A549 (cell line): ENCODE measurements around the gene PTGDS. TPM values are rescaled to one million over a fixed set of nuclear protein-coding genes. Genes with fewer than 3 reads are reported as not detected.

Experiments used
- ATAC-seq, 2 experiments: fragments of 200-7000 bp in 1 of 2; fragments of >200 bp in 1 of 2; cut with Nextera tagmentation in 1 of 2; cut with Tn5 transposase in 1 of 2; 3 replicates each; pipeline versions ENCODE4 v1.8.0 to v1.9.1; 2018 to 2020; ENCODE audit warnings: mild to moderate bottlenecking in 1 of 2, moderate library complexity in 1 of 2
- CTCF ChIA-PET: fragments of 300-600 bp; sonication (Branson Sonifier 250); formaldehyde crosslinking; extraction: SDS; loops from one replicate; lab custom pipeline; 2021; ENCODE audit warnings: antibody characterized with exemption, inconsistent platforms; lab: Yijun Ruan, JAX
- POLR2A ChIA-PET: fragments of 350-600 bp; formaldehyde crosslinking; extraction: SDS; loops from one replicate; lab custom pipeline; 2021; ENCODE audit warnings: antibody characterized with exemption, inconsistent platforms; lab: Yijun Ruan, JAX
- DNase-seq, 2 experiments: peaks; one replicate each; pipeline versions ENCODE4 v3.0.0 to v3.0.0-alpha.2; 2011 to 2016; ENCODE audit warnings: low read depth in 1 of 2, low spot score in 1 of 2
- FAIRE-seq: peaks from 2 replicates; lab custom pipeline; 2011; peaks lifted over from hg19 to GRCh38; lab: Jason Lieb, UNC
- H3K27ac ChIP-seq, 2 experiments: fragments of >200 bp; sonication (Bioruptor Twin); formaldehyde crosslinking; 3 replicates each; pipeline ENCODE4 v1.5.1; 2016 to 2017
- H3K4me1 ChIP-seq: fragments of >200 bp; sonication (Bioruptor Twin); formaldehyde crosslinking; 3 replicates; pipeline ENCODE4 v1.6.1; 2016
- H3K4me2 ChIP-seq: fragments of >200 bp; sonication (Bioruptor Twin); formaldehyde crosslinking; 3 replicates; pipeline ENCODE4 v1.6.1; 2016
- H3K4me3 ChIP-seq: fragments of >200 bp; sonication (Bioruptor Twin); formaldehyde crosslinking; 3 replicates; pipeline ENCODE4 v1.5.1; 2016
- H3K9me3 ChIP-seq: fragments of >200 bp; sonication (Bioruptor Twin); formaldehyde crosslinking; 3 replicates; pipeline ENCODE4 v1.6.1; 2016
- CHD4 ChIP-seq: fragments of 200-600 bp; sonication (generic); IDR thresholded peaks from 2 replicates; pipeline ENCODE4 v1.6.1; 2016; ENCODE audit warnings: antibody characterized with exemption, mild to moderate bottlenecking, borderline replicate concordance
- EHMT2 ChIP-seq: fragments of 200-600 bp; sonication (generic); IDR thresholded peaks from 2 replicates; pipeline ENCODE4 v1.6.1; 2016; ENCODE audit warnings: antibody characterized with exemption, low read depth, mild to moderate bottlenecking, moderate library complexity
- EP300 ChIP-seq, 2 experiments: fragments of >200 bp; sonication (Bioruptor Twin); formaldehyde crosslinking; IDR thresholded peaks; 2 replicates in 1 of 2; 3 replicates in 1 of 2; pipeline ENCODE4 v1.6.1; 2016 to 2017
- ESRRA ChIP-seq: fragments of 150-350 bp; IDR thresholded peaks from 2 replicates; pipeline ENCODE4 v1.6.1; 2014; ENCODE audit warnings: mild to moderate bottlenecking, low read length, borderline replicate concordance
- FOSB ChIP-seq: fragments of 250-450 bp; sonication (Bioruptor Pico); IDR thresholded peaks from 2 replicates; pipeline ENCODE4 v1.5.0; 2020; ENCODE audit warnings: mild to moderate bottlenecking, moderate library complexity
- FOSL2 ChIP-seq, 2 experiments: fragments of 450-650 bp in 1 of 2; fragments of >200 bp in 1 of 2; sonication (Bioruptor Twin) in 1 of 2; formaldehyde crosslinking; IDR thresholded peaks; 2 replicates each; pipeline versions ENCODE4 v1.5.0 to v1.6.1; 2016 to 2020; ENCODE audit warnings: mild to moderate bottlenecking in 1 of 2, moderate library complexity in 1 of 2
- FOXS1 ChIP-seq: fragments of 250-450 bp; sonication (Bioruptor Pico); IDR thresholded peaks from 2 replicates; pipeline ENCODE4 v1.5.0; 2020; ENCODE audit warnings: mild to moderate bottlenecking, moderate library complexity
- HOXA7 ChIP-seq: fragments of 250-450 bp; sonication (Bioruptor Pico); IDR thresholded peaks from 2 replicates; pipeline ENCODE4 v1.5.0; 2020; ENCODE audit warnings: mild to moderate bottlenecking, moderate library complexity
- HOXB13 ChIP-seq: fragments of 250-450 bp; sonication (Bioruptor Pico); IDR thresholded peaks from 2 replicates; pipeline ENCODE4 v1.5.0; 2020; ENCODE audit warnings: low read depth, mild to moderate bottlenecking, moderate library complexity
- HOXB5 ChIP-seq: fragments of 250-450 bp; sonication (Bioruptor Pico); IDR thresholded peaks from 2 replicates; pipeline ENCODE4 v1.5.0; 2020; ENCODE audit warnings: mild to moderate bottlenecking, moderate library complexity
- JUN ChIP-seq, 2 experiments: fragments of >200 bp; sonication (Bioruptor Twin); formaldehyde crosslinking; IDR thresholded peaks; 2 replicates in 1 of 2; 3 replicates in 1 of 2; pipeline ENCODE4 v1.6.1; 2016 to 2017
- KDM1A ChIP-seq: fragments of 200-600 bp; sonication (generic); IDR thresholded peaks from 2 replicates; pipeline ENCODE4 v1.6.1; 2016; ENCODE audit warnings: low read depth, mild to moderate bottlenecking
- KDM5A ChIP-seq: fragments of 200-600 bp; sonication (generic); IDR thresholded peaks from 2 replicates; pipeline ENCODE4 v1.6.1; 2016; ENCODE audit warnings: antibody characterized with exemption, mild to moderate bottlenecking
- MAZ ChIP-seq: fragments of 150-350 bp; IDR thresholded peaks from 2 replicates; pipeline ENCODE4 v1.6.1; 2014; ENCODE audit warnings: antibody characterized with exemption, low read depth, low read length, borderline replicate concordance
- MYC ChIP-seq: IDR thresholded peaks from 2 replicates; pipeline ENCODE4 v1.6.1; 2012; ENCODE audit warnings: mild to moderate bottlenecking, inconsistent platforms, low read length, improper control_type of control experiment, borderline replicate concordance
- PHF8 ChIP-seq: fragments of 200-600 bp; sonication (generic); IDR thresholded peaks from 2 replicates; pipeline ENCODE4 v1.6.1; 2016; ENCODE audit warnings: low read depth, mild to moderate bottlenecking, antibody characterized with exemption, moderate library complexity, borderline replicate concordance
- RAD21 ChIP-seq, 2 experiments: fragments of >200 bp in 1 of 2; sonication (Bioruptor Twin) in 1 of 2; formaldehyde crosslinking in 1 of 2; IDR thresholded peaks in 1 of 2; conservative IDR thresholded peaks in 1 of 2; 2 replicates in 1 of 2; 3 replicates in 1 of 2; pipeline ENCODE4 v1.6.1; 2012 to 2018; ENCODE audit warnings: inconsistent platforms in 1 of 2
- RARB ChIP-seq: fragments of 250-450 bp; sonication (Bioruptor Pico); IDR thresholded peaks from 2 replicates; pipeline ENCODE4 v1.8.0; 2021; ENCODE audit warnings: mild to moderate bottlenecking, moderate library complexity
- RNF2 ChIP-seq: fragments of 200-600 bp; sonication (generic); IDR thresholded peaks from 2 replicates; pipeline ENCODE4 v1.6.1; 2016; ENCODE audit warnings: low read depth, mild to moderate bottlenecking, antibody characterized with exemption, moderate library complexity, borderline replicate concordance
- TFCP2L1 ChIP-seq: fragments of 250-450 bp; sonication (Bioruptor Pico); IDR thresholded peaks from 2 replicates; pipeline ENCODE4 v1.5.0; 2021; ENCODE audit warnings: mild to moderate bottlenecking
- TP53 ChIP-seq: fragments of 250-450 bp; sonication (Bioruptor Pico); IDR thresholded peaks from 2 replicates; pipeline ENCODE4 v1.5.0; 2021; ENCODE audit warnings: mild to moderate bottlenecking, moderate library complexity
- ZFP36 ChIP-seq: fragments of 450-650 bp; IDR thresholded peaks from 2 replicates; pipeline ENCODE4 v1.6.1; 2014; ENCODE audit warnings: borderline replicate concordance; ENCODE audit not compliant: partially characterized antibody
- WGBS: methylation state at CpG from one replicate; pipeline ENCODE4 v1.1.6; 2017; ENCODE audit errors: missing lambda C conversion rate; 5-methylcytosine and 5-hydroxymethylcytosine counted together
- polyA plus RNA-seq, 4 experiments: library from polyadenylated mRNA; depleted of rRNA in 3 of 4; stranded (reverse); fragments of >200 nt; fragmentation: RNase III in 1 of 4; extraction: RNeasy Plus Mini Kit Qiagen cat#74134 plus additional on column Dnase treatment in 1 of 4; gene quantifications; 2 replicates in 3 of 4; 3 replicates in 1 of 4; pipeline ENCODE4 v1.2.3, GENCODE V29; 2011 to 2017
- TF ChIP-seq, protein P1 (sequence below): fragments of >200 bp; sonication (Bioruptor Twin); formaldehyde crosslinking; IDR thresholded peaks from 3 replicates; pipeline ENCODE4 v1.6.1; 2016
- TF ChIP-seq, protein P2 (sequence below): fragments of 250-450 bp; sonication (Bioruptor Pico); IDR thresholded peaks from 2 replicates; pipeline ENCODE4 v1.5.0; 2021; ENCODE audit warnings: mild to moderate bottlenecking, moderate library complexity, borderline replicate concordance
- TF ChIP-seq, protein P3 (sequence below): fragments of >200 bp; sonication (Bioruptor Twin); formaldehyde crosslinking; IDR thresholded peaks from 2 replicates; pipeline ENCODE4 v1.6.1; 2016
- TF ChIP-seq, protein P4 (sequence below): IDR thresholded peaks from 2 replicates; pipeline ENCODE4 v1.6.1; 2012

PTGDS gene
- polyA plus RNA-seq, 2 of the 4 experiments (the other 2 are of a cell fraction), result 0.26 to 0.31 TPM

DNA sequence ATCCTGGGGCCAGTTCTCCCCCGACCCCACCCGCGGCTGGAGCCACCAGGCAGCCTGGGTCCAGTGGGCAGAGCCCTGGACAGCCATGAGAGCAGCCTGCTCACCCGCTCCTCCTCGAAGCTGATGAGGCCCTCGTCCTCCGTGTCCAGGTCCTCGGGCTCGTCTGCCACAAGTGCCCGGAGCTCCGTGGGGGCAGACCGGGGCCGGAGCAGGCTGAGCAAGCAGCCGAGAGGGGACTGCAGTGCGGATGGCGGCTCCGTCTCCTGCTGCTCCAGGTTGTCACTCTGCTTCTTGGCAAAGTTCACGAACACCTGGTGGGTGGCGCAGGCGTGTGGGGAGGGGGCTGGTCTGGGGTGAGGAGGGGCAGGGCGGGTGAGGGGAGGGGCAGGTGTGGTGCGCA lies 31.0 kb downstream of the PTGDS start:
- no peak for FAIRE-seq
- Histone ChIP-seq H3K9me3 (no peaks in the 10 kb centered on the region), H3K4me1 (peaks cover 5% of the 10 kb centered on the region; the same call in 2 of the 3 replicates), H3K4me3 (no peak overlapping the region), H3K4me2 (no peak overlapping the region), H3K27ac (no peak overlapping the region)
- 82% methylated on average over 14 of the region's 22 CpGs for WGBS
- DNase-seq, result no peak
- ChIA-PET POLR2A (no interaction called here), CTCF (interaction anchor here (1.3 to 2.9 kb wide), 2 partner anchors 21 to 27 kb away, joined by 7 to 13 read pairs; no protein-coding TSS in a partner anchor)
- TF ChIP-seq PHF8 (no peak), FOSL2 (IDR thresholded peaks at IDR 0.05) (no peak), FOSL2 (CRISPR knock-in tag; IDR thresholded peaks at IDR 0.05) (no peak), EHMT2 (no peak)
- TF ChIP-seq, protein P1, sequence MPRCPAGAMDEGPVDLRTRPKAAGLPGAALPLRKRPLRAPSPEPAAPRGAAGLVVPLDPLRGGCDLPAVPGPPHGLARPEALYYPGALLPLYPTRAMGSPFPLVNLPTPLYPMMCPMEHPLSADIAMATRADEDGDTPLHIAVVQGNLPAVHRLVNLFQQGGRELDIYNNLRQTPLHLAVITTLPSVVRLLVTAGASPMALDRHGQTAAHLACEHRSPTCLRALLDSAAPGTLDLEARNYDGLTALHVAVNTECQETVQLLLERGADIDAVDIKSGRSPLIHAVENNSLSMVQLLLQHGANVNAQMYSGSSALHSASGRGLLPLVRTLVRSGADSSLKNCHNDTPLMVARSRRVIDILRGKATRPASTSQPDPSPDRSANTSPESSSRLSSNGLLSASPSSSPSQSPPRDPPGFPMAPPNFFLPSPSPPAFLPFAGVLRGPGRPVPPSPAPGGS, result no peak
- TF ChIP-seq, protein P2, sequence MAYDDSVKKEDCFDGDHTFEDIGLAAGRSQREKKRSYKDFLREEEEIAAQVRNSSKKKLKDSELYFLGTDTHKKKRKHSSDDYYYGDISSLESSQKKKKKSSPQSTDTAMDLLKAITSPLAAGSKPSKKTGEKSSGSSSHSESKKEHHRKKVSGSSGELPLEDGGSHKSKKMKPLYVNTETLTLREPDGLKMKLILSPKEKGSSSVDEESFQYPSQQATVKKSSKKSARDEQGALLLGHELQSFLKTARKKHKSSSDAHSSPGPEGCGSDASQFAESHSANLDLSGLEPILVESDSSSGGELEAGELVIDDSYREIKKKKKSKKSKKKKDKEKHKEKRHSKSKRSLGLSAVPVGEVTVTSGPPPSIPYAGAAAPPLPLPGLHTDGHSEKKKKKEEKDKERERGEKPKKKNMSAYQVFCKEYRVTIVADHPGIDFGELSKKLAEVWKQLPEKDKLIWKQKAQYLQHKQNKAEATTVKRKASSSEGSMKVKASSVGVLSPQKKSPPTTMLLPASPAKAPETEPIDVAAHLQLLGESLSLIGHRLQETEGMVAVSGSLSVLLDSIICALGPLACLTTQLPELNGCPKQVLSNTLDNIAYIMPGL, result no peak
- peak in 1 of 2 experiments; percentile 6; a peak in 2 of 6 replicates for ATAC-seq

DNA sequence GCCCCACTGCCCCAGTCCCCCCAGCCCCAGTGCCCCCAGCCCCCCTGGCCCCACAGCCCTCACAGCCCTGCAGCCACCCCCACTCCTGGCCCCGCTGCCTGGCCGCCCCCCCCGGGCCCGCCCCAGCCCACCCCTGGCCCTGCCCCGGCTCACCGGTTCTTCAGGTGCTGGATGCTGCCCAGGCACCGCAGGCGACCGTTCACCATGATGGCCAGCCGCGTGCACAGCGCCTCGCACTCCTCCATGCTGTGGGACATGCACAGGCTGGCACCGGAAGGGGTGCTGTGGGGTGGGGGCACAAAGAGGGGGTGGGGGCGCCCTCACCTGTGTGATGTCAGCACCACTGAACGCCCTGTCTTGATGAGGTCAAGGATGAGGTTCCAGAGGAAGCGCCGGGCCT lies 31.9 kb downstream of the PTGDS start:
- H3K27ac ChIP-seq, result no peak overlapping the region
- ATAC-seq (no peak), DNase-seq (no peak), FAIRE-seq (no peak)
- CTCF ChIA-PET, result interaction anchor here (1.0 to 2.9 kb wide), 3 partner anchors 18 to 26 kb away, joined by 4 to 13 read pairs (median 4); no protein-coding TSS in a partner anchor
- peaks cover 5% of the 10 kb centered on the region; the same call in 2 of the 3 replicates for H3K4me1 ChIP-seq
- POLR2A ChIA-PET, result interaction anchor here (0.6 kb wide), 1 partner anchor 17 kb away, joined by 3 read pairs; the partner anchor contains the start of gene PAXX
- TF ChIP-seq TP53 (CRISPR knock-in tag) (no peak), RNF2 (no peak), EP300 (IDR thresholded peaks at IDR 0.05) (no peak), RAD21 (conservative IDR thresholded peaks at IDR 0.05 in 1 of 2, IDR thresholded peaks at IDR 0.05 in 1 of 2) (no peak), KDM1A (no peak), HOXA7 (no peak), MAZ (no peak), PHF8 (no peak), TFCP2L1 (CRISPR knock-in tag) (no peak)
- TF ChIP-seq, protein P3, sequence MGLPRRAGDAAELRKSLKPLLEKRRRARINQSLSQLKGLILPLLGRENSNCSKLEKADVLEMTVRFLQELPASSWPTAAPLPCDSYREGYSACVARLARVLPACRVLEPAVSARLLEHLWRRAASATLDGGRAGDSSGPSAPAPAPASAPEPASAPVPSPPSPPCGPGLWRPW, result no peak
- H3K4me3 ChIP-seq, result no peak overlapping the region
- H3K9me3 ChIP-seq, result no peaks in the 10 kb centered on the region
- no peak overlapping the region for H3K4me2 ChIP-seq
- WGBS, result 90% methylated on average over 9 of the region's 18 CpGs

DNA sequence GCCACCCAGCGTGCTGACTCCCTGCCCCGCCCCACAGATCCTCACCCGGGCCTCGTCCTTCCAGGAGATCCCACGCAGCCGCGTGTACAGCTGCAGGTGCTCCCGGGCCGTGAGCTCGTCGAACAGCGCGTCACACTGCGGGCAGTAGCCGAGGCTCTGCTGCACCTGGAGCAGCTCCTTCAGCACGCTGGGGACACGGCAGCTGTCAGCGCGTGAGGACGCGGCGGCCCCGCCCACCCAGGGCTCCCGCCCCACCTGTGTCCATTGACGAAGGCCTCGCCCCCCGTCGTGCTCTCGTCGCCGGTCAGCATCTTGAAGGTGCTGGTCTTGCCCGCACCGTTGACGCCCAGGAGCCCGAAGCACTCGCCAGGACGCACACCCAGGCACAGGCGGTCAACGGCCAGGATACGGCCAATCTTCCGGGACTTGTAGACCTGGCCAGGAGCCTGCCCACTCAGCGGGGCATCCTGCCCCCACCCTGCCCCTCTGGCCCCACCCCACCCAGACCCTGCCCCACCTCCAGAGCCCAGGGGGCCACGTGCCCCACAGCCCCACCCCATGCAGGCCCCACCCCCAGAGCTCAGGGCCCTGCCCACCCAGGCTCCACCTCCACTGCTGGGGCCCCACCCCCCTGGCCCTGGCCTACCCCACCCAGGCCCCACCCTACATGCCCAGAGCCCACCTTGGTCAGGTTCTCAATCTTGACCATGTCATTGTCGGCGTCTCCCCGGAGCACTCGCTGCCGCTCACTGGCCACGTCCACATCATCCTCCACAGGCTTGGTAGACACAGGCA lies 32.8 kb downstream of the PTGDS start:
- Histone ChIP-seq H3K27ac (no peak overlapping the region), H3K4me2 (no peak overlapping the region), H3K4me3 (no peak overlapping the region), H3K9me3 (no peaks in the 10 kb centered on the region), H3K4me1 (peaks cover 5% of the 10 kb centered on the region; the same call in 2 of the 3 replicates)
- ATAC-seq, result no peak
- no peak for FAIRE-seq
- TF ChIP-seq RNF2, result no peak
- TF ChIP-seq HOXB5 (CRISPR knock-in tag), result no peak
- TF ChIP-seq JUN (IDR thresholded peaks at IDR 0.05), result no peak
- TF ChIP-seq HOXB13 (CRISPR knock-in tag), result no peak
- TF ChIP-seq FOSL2 (IDR thresholded peaks at IDR 0.05), result no peak
- TF ChIP-seq FOSL2 (CRISPR knock-in tag; IDR thresholded peaks at IDR 0.05), result no peak
- no peak for TF ChIP-seq ZFP36
- TF ChIP-seq KDM1A, result no peak
- TF ChIP-seq, protein P4, sequence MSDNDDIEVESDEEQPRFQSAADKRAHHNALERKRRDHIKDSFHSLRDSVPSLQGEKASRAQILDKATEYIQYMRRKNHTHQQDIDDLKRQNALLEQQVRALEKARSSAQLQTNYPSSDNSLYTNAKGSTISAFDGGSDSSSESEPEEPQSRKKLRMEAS, result no peak
- no peak for TF ChIP-seq CHD4
- no peak for TF ChIP-seq FOXS1 (CRISPR knock-in tag)
- TF ChIP-seq MYC, result no peak
- TF ChIP-seq RARB (CRISPR knock-in tag), result no peak
- TF ChIP-seq ESRRA, result no peak
- TF ChIP-seq EP300 (IDR thresholded peaks at IDR 0.05), result no peak
- TF ChIP-seq FOSB (CRISPR knock-in tag), result no peak
- TF ChIP-seq KDM5A, result no peak
- ChIA-PET POLR2A (no interaction called here), CTCF (interaction anchor here (1.0 to 2.9 kb wide), 4 partner anchors 15 to 25 kb away, joined by 4 to 13 read pairs (median 4); no protein-coding TSS in a partner anchor)
- DNase-seq, result no peak
- WGBS, result 94% methylated on average over 32 of the region's 49 CpGs
